Activated T-helper 17 cell treated with anti-CD3 and anti-CD28 coated beads, Interleukin-2, amount 50 U/mL, for 72 hours (primary cell): ENCODE data around the gene PCDH15. TPM values are rescaled to one million over a fixed set of nuclear protein-coding genes. Genes with fewer than 3 reads are reported as not detected.
"Not testable (repeated sequence)": the region's sequence is repeated elsewhere in the genome, so short reads cannot be mapped to it uniquely, and the experiment has no call there.

Source experiments
- ATAC-seq: fragments of 150-1000 bp; cut with Tn5 transposase; replicated peaks from 2 replicates; pipeline ENCODE4 v1.10.0; 2021; ENCODE audit warnings: mild to moderate bottlenecking, moderate library complexity
- H3K27ac Mint-ChIP-seq: one replicate; pipeline ENCODE4 v1.8.0; 2022; ENCODE audit warnings: mixed read lengths
- H3K27me3 Mint-ChIP-seq: one replicate; pipeline ENCODE4 v1.8.0; 2022; ENCODE audit warnings: mixed read lengths
- H3K36me3 Mint-ChIP-seq: one replicate; pipeline ENCODE4 v1.8.0; 2022; ENCODE audit warnings: low read depth, mild to moderate bottlenecking, mixed read lengths
- H3K4me1 Mint-ChIP-seq: one replicate; pipeline ENCODE4 v1.8.0; 2022; ENCODE audit warnings: mixed read lengths
- H3K4me3 Mint-ChIP-seq: one replicate; pipeline ENCODE4 v1.8.0; 2022; ENCODE audit warnings: mild to moderate bottlenecking, mixed read lengths
- H3K9me3 Mint-ChIP-seq: one replicate; pipeline ENCODE4 v1.8.0; 2022; ENCODE audit warnings: mixed read lengths
- total RNA-seq, 2 donors: library from RNA; stranded (reverse); gene quantifications; one replicate each; pipeline ENCODE4 v1.2.3, GENCODE V29; 2022

Gene PCDH15
- total RNA-seq, 2 donors from 2014 or later, result not detected

GRCh38 chr10:53952698-53953630, 848.1 kb downstream of the PCDH15 start:
- Mint-ChIP-seq H3K27me3 (no peaks in the 10 kb centered on the region), H3K27ac (no peak overlapping the region), H3K36me3 (no peaks in the 10 kb centered on the region), H3K9me3 (peaks cover 5% of the 10 kb centered on the region), H3K4me1 (no peaks in the 10 kb centered on the region), H3K4me3 (no peak overlapping the region)
- ATAC-seq, result no peak

GRCh38 chr10:53939654-53940053, 861.4 kb downstream of the PCDH15 start:
- H3K4me1 Mint-ChIP-seq, result no peaks in the 10 kb centered on the region
- H3K4me3 Mint-ChIP-seq, result no peak overlapping the region
- peaks cover 25% of the 10 kb centered on the region for H3K9me3 Mint-ChIP-seq
- no peak overlapping the region for H3K27ac Mint-ChIP-seq
- ATAC-seq, result no peak
- no peaks in the 10 kb centered on the region for H3K36me3 Mint-ChIP-seq
- H3K27me3 Mint-ChIP-seq, result no peaks in the 10 kb centered on the region

DNA sequence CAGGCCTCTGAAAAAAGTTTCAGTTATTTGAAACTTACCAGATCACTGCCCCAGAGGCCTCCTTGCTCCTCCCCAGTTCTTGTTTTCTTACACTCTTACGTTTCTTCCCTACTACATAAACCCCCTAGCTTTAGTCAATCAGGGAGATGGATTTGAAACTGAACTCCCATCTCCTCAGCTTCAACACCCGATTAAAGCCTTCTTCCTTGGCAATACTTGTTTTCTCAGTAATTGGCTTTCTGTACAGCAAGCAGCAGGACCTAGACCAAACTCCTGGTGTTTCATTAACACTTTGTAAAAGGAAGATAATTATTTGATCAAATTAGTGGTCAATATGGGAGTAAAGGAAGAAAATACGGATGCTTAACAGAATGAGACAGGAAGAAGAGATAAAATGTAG, 870.4 kb downstream of the PCDH15 start:
- Mint-ChIP-seq H3K4me3 (no peak overlapping the region), H3K27ac (no peak overlapping the region), H3K9me3 (peaks cover 10% of the 10 kb centered on the region), H3K4me1 (no peaks in the 10 kb centered on the region), H3K36me3 (no peaks in the 10 kb centered on the region), H3K27me3 (no peaks in the 10 kb centered on the region)
- no peak for ATAC-seq

GRCh38 chr10:53924051-53924700, 876.9 kb downstream of the PCDH15 start:
- not testable (repeated sequence) for H3K27me3 Mint-ChIP-seq, H3K4me1 Mint-ChIP-seq, ATAC-seq, H3K36me3 Mint-ChIP-seq, H3K4me3 Mint-ChIP-seq, H3K27ac Mint-ChIP-seq
- peaks cover 14% of the 10 kb centered on the region for H3K9me3 Mint-ChIP-seq

- H3K9me3 Mint-ChIP-seq, result peaks cover 6% of the 10 kb centered on the region
- no peak for ATAC-seq
- no peaks in the 10 kb centered on the region for H3K4me1 Mint-ChIP-seq
Observed at GRCh38 chr10:53918755-53919154, 882.3 kb downstream of the PCDH15 start.

GRCh38 chr10:53909791-53910190, 891.2 kb downstream of the PCDH15 start:
- Mint-ChIP-seq H3K27me3 (no peaks in the 10 kb centered on the region), H3K36me3 (no peaks in the 10 kb centered on the region), H3K9me3 (peaks cover 8% of the 10 kb centered on the region), H3K27ac (no peak overlapping the region), H3K4me3 (no peak overlapping the region), H3K4me1 (no peaks in the 10 kb centered on the region)
- ATAC-seq, result no peak

More at GRCh38 chr10:53918755-53919154, 882.3 kb downstream of the PCDH15 start:
- no peak overlapping the region for H3K4me3 Mint-ChIP-seq
- H3K36me3 Mint-ChIP-seq, result no peaks in the 10 kb centered on the region
- H3K27ac Mint-ChIP-seq, result no peak overlapping the region
- no peaks in the 10 kb centered on the region for H3K27me3 Mint-ChIP-seq

- Mint-ChIP-seq H3K4me1 (no peaks in the 10 kb centered on the region), H3K9me3 (no peaks in the 10 kb centered on the region), H3K4me3 (no peak overlapping the region), H3K27me3 (no peaks in the 10 kb centered on the region), H3K27ac (no peak overlapping the region), H3K36me3 (no peaks in the 10 kb centered on the region)
- ATAC-seq, result no peak
Observed at GRCh38 chr10:53904506-53905241, 896.4 kb downstream of the PCDH15 start.

DNA sequence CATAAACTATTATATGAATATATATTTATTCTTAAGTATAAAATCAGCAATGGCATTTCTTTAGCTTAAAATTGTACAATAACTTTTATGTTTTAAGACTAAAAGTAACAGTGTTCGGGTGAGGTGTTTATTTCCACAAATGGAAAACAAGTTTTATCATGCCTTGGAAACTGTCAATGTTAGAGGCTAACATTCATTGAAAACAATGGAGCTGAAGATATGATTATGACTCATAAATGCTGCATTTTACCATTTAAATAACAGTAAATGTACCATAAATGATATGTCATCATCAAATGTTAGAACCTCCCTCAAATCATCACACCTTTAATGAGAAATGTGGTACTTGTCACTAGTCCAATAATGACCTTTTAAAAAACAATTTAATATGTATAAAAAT, 897.3 kb downstream of the PCDH15 start:
- H3K27me3 Mint-ChIP-seq, result no peaks in the 10 kb centered on the region
- H3K4me3 Mint-ChIP-seq, result no peak overlapping the region
- H3K36me3 Mint-ChIP-seq, result no peaks in the 10 kb centered on the region
- ATAC-seq, result no peak
- no peaks in the 10 kb centered on the region for H3K9me3 Mint-ChIP-seq
- no peak overlapping the region for H3K27ac Mint-ChIP-seq
- H3K4me1 Mint-ChIP-seq, result no peaks in the 10 kb centered on the region

GRCh38 chr10:53899463-53900160, 901.4 kb downstream of the PCDH15 start:
- Mint-ChIP-seq H3K27me3 (no peaks in the 10 kb centered on the region), H3K4me1 (no peaks in the 10 kb centered on the region), H3K27ac (no peak overlapping the region), H3K9me3 (peaks cover 4% of the 10 kb centered on the region), H3K36me3 (no peaks in the 10 kb centered on the region), H3K4me3 (no peak overlapping the region)
- no peak for ATAC-seq

DNA sequence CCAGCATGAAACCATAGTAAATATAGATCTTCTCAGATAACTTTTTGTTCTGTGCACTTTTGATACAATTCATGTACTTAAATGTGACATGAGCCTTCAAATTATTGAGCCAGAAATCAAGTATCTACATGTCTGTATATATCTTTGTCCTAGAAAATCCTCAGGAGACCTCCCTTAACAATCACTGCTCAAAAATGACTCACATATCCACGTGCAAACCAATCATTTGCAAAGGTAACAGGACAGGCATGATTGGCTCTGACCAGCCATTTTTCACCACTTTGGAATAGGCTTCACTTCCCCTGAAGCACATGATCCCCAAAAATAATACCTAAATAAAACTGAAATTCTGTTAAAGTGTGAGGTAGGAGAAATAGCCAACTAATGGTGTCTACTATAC, 902.5 kb downstream of the PCDH15 start:
- no peak overlapping the region for H3K27ac Mint-ChIP-seq
- H3K4me1 Mint-ChIP-seq, result no peaks in the 10 kb centered on the region
- H3K36me3 Mint-ChIP-seq, result no peaks in the 10 kb centered on the region
- H3K27me3 Mint-ChIP-seq, result no peaks in the 10 kb centered on the region
- peaks cover 7% of the 10 kb centered on the region for H3K9me3 Mint-ChIP-seq
- ATAC-seq, result no peak
- no peak overlapping the region for H3K4me3 Mint-ChIP-seq

- Mint-ChIP-seq H3K4me1 (no peaks in the 10 kb centered on the region), H3K27ac (no peak overlapping the region), H3K36me3 (no peaks in the 10 kb centered on the region), H3K27me3 (no peaks in the 10 kb centered on the region), H3K9me3 (peaks cover 7% of the 10 kb centered on the region), H3K4me3 (no peak overlapping the region)
- ATAC-seq, result no peak
Observed at GRCh38 chr10:53894145-53894544, 906.9 kb downstream of the PCDH15 start.

- H3K4me3 Mint-ChIP-seq, result no peak overlapping the region
- H3K27me3 Mint-ChIP-seq, result no peaks in the 10 kb centered on the region
- H3K4me1 Mint-ChIP-seq, result no peaks in the 10 kb centered on the region
- H3K27ac Mint-ChIP-seq, result no peak overlapping the region
- H3K36me3 Mint-ChIP-seq, result no peaks in the 10 kb centered on the region
- H3K9me3 Mint-ChIP-seq, result peaks cover 7% of the 10 kb centered on the region
- ATAC-seq, result no peak
Observed at GRCh38 chr10:53893061-53893460, 908.0 kb downstream of the PCDH15 start.

DNA sequence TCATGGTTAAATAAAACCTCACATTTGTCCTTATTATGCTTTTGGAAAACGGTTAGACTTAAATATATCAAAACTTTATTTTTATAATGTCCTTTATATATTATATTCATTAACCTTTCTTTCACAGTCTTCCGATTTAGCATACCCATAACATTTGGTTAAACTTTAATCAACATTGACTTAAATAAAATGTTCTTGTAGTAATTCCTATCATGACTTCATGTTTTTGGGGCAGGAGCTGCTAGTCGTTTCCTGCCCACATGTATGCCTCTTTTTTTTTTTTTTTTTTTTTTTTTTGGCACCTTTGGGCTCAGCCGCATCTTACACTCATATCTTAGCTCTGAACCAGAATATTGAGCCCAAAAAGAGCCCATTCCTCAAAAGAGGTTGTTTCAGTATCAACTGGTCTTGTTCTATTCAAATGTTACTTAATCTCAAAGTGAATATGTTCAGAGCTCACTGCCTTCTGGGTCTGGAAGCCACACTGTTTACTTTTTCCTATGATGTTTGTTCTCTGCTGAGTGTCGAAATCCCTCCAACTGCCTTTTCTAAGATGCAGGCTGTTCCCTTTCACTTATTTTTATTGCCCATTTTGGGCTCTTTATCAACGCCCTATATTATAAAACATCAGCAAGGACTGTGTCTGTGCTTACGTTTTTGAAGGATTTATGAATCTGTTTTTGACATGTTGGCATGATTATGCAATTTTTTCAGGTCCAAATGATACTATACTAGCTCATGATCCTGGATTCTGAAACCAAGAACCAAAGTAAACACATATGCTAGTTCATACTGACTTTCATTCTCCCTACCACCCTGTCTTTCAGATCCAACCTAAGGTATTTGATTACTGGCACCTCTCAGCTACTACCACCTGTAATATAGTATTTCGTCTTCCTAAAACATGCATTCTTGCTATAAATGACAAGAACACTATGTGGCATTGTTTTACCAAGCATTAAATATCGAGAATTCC, 914.4 kb downstream of the PCDH15 start:
- Mint-ChIP-seq H3K9me3 (peaks cover 13% of the 10 kb centered on the region), H3K4me3 (no peak overlapping the region), H3K36me3 (no peaks in the 10 kb centered on the region), H3K27ac (no peak overlapping the region), H3K27me3 (no peaks in the 10 kb centered on the region), H3K4me1 (no peaks in the 10 kb centered on the region)
- ATAC-seq, result no peak
